Adrenal gland (tissue), 12 donors: Measurements from ENCODE around the gene TNNT3. TPM values are rescaled to one million over a fixed set of nuclear protein-coding genes. Genes with fewer than 3 reads are reported as not detected.
A peak's percentile ranks its signal among the peaks of the same experiment; 100 is the strongest.

Experiments
- DNase-seq, 7 donors: peaks; one replicate each; pipeline ENCODE4 v3.0.0-alpha.2; 2019 to 2020
- H3K27ac ChIP-seq, 5 donors: fragments of 200-600 bp; sonication (generic) in 4 of 5; 1 replicate in 3 of 5; 2 replicates in 2 of 5; pipeline versions ENCODE4 v1.5.1 to v1.8.0; 2016 to 2020; ENCODE audit warnings: mild to moderate bottlenecking in 1 of 5
- H3K27me3 ChIP-seq: fragments of 200-600 bp; 2 replicates; pipeline ENCODE4 v1.8.0; 2021
- H3K36me3 ChIP-seq, 2 donors: fragments of 200-600 bp; replicated peaks in 1 of 2; 1 replicate in 1 of 2; 2 replicates in 1 of 2; pipeline versions ENCODE4 v1.5.1 to v1.8.0; 2018 to 2022
- H3K4me1 ChIP-seq, 2 donors: fragments of 200-600 bp; replicated peaks in 1 of 2; 1 replicate in 1 of 2; 2 replicates in 1 of 2; pipeline versions ENCODE4 v1.5.1 to v1.8.0; 2018 to 2021
- H3K4me3 ChIP-seq, 4 donors: fragments of 200-600 bp; sonication (generic) in 3 of 4; one replicate each; pipeline ENCODE4 v1.5.1; 2016 to 2018
- H3K9me3 ChIP-seq, 3 donors: fragments of 200-600 bp; sonication (generic) in 1 of 3; replicated peaks in 1 of 3; 1 replicate in 2 of 3; 2 replicates in 1 of 3; pipeline versions ENCODE4 v1.5.1 to v1.8.0; 2016 to 2021
- CTCF ChIP-seq, 6 experiments: fragments of 450-650 bp in 4 of 6; fragments of 200-600 bp in 2 of 6; sonication (generic) in 1 of 6; IDR thresholded peaks; 1 replicate in 5 of 6; 2 replicates in 1 of 6; pipeline versions ENCODE4 v1.5.1 to v1.8.0; 2016 to 2021; ENCODE audit warnings: antibody characterized with exemption in 6 of 6, mild to moderate bottlenecking in 2 of 6, moderate library complexity in 1 of 6
- POLR2A ChIP-seq, 2 donors: fragments of 450-650 bp; IDR thresholded peaks; one replicate each; pipeline ENCODE4 v1.6.1; 2017; ENCODE audit warnings: antibody characterized with exemption in 2 of 2, mild to moderate bottlenecking in 2 of 2, moderate library complexity in 1 of 2
- WGBS, 4 donors: extraction: QIAGEN DNeasy Blood & Tissue Kit in 2 of 4; methylation state at CpG; one replicate each; pipeline versions ENCODE4 v1.1.5 to v1.1.7; 2013 to 2017; 5-methylcytosine and 5-hydroxymethylcytosine counted together
- intact Hi-C, 2 donors: fragments of 100-400 bp; cut with DNase I; formaldehyde crosslinking; loops; one replicate each; pipeline versions ENCODE4 v1.14.1 to v1.15.0; 2022 to 2023
- polyA plus RNA-seq, 3 donors: library from polyadenylated mRNA; stranded (reverse); fragments of 200-250 nt in 2 of 3; fragments of 350-450 nt in 1 of 3; fragmentation: Illumina TruSeq in 1 of 3; extraction: RNeasy Lipid Tissue Mini Kit (QIAGEN cat#74804) in 1 of 3; gene quantifications; one replicate each; pipeline ENCODE4 v1.2.3, GENCODE V29; 2013 to 2014
- total RNA-seq, 9 donors: library from RNA; depleted of rRNA in 4 of 9; stranded (reverse); fragments of >200 nt in 4 of 9; fragments of 120-200 nt in 1 of 9; fragmentation: NEBNext Ultra II Directional in 1 of 9; extraction: Animal tissue kit (Norgen Biotek cat#: 25700) in 1 of 9; gene quantifications; one replicate each; pipeline versions ENCODE4 v1.1.0 to v1.2.4, GENCODE V29; 2013 to 2023
- donor health status: healthy with polysubstance abuse.
- donor health status: Bipolar disorder and iron deficiency.
- donor health status: DM: yes; HTN: yes; CAD: no.
- donor health status: DM: no; HTN: no; CAD: no.
- donor health status: DM: no; HTN: no; CAD: no.
- donor health status: DM: yes; HTN: yes; CAD: no.

TNNT3 gene
- total and polyA plus RNA-seq, 12 donors: 0.81 to 12.2 (median 5.4) TPM; not detected in 1

GRCh38 chr11:1933416-1934334 lies 14.2 kb downstream of the TNNT3 start:
- H3K4me3 ChIP-seq: no peak overlapping the region
- H3K36me3 ChIP-seq: no peaks in the 10 kb centered on the region
- no peaks in the 10 kb centered on the region for H3K27me3 ChIP-seq
- peak in 2 of 7 donors; percentile 10 to 11 for DNase-seq
- H3K9me3 ChIP-seq: no peaks in the 10 kb centered on the region
- WGBS, 4 donors: 88 to 92% (median 90%) methylated on average over 17 to 18 of the region's 18 CpGs
- H3K4me1 ChIP-seq: peaks cover 0 to 3% of the 10 kb centered on the region in 2 donors
- intact Hi-C loops: loop anchor here in 1 of 2 donors (5.0 kb wide), 1 partner anchor 219 kb away; no protein-coding TSS in a partner anchor
- H3K27ac ChIP-seq: no peak overlapping the region
- TF ChIP-seq POLR2A (IDR thresholded peaks at IDR 0.05): no peak
- no peak for TF ChIP-seq CTCF (IDR thresholded peaks at IDR 0.05)

- Histone ChIP-seq H3K36me3 (no peaks in the 10 kb centered on the region), H3K4me1 (peaks cover 0 to 3% of the 10 kb centered on the region in 2 donors), H3K4me3 (no peak overlapping the region), H3K9me3 (no peaks in the 10 kb centered on the region), H3K27me3 (no peaks in the 10 kb centered on the region), H3K27ac (no peak overlapping the region)
- peak in 2 of 7 donors; percentile 9 to 12 for DNase-seq
- WGBS, 4 donors: 75 to 83% (median 82%) methylated on average over 12 to 24 of the region's 24 CpGs
- intact Hi-C loops: loop anchor here (1.0 to 5.0 kb wide), 2 partner anchors 20 to 218 kb away; no protein-coding TSS in a partner anchor
- TF ChIP-seq CTCF (IDR thresholded peaks at IDR 0.05): no peak
- no peak for TF ChIP-seq POLR2A (IDR thresholded peaks at IDR 0.05)
Observed at GRCh38 chr11:1934335-1935155, 15.0 kb downstream of the TNNT3 start.

- Histone ChIP-seq H3K9me3 (no peaks in the 10 kb centered on the region), H3K27ac (no peak overlapping the region), H3K4me3 (no peak overlapping the region), H3K36me3 (no peaks in the 10 kb centered on the region), H3K27me3 (no peaks in the 10 kb centered on the region), H3K4me1 (peaks cover 0 to 3% of the 10 kb centered on the region in 2 donors)
- intact Hi-C loops: loop anchor here in 1 of 2 donors (1.0 kb wide), 1 partner anchor 21 kb away; no protein-coding TSS in a partner anchor
- WGBS, 4 donors: 88 to 89% (median 89%) methylated on average over 7 to 33 of the region's 33 CpGs
- TF ChIP-seq POLR2A (IDR thresholded peaks at IDR 0.05): no peak
- TF ChIP-seq CTCF (IDR thresholded peaks at IDR 0.05): no peak
- DNase-seq: peak in 2 of 7 donors; percentile 8 to 10
Observed at GRCh38 chr11:1935156-1936071, 15.9 kb downstream of the TNNT3 start.
